HPDE6-E6E7 (cell line): ENCODE results near the gene SLC16A7.
A peak's percentile ranks its signal among the peaks of the same experiment; 100 is the strongest.
"Not testable (repeated sequence)": the region's sequence is repeated elsewhere in the genome, so short reads cannot be mapped to it uniquely, and the experiment has no call there.

Source experiments
- DNase-seq: peaks from one replicate; pipeline ENCODE4 v3.0.0; 2011; ENCODE audit warnings: missing footprints; ENCODE audit errors: extremely low spot score

Gene SLC16A7

GRCh38 chr12:59736359-59736758, 140.5 kb downstream of the SLC16A7 start:
- no peak for DNase-seq

- DNase-seq, result peak; percentile 27
These were observed 141.0 kb downstream of the SLC16A7 start for GRCh38 chr12:59736786-59737185.

GRCh38 chr12:59737725-59738463, 142.1 kb downstream of the SLC16A7 start:
- DNase-seq, result no peak

GRCh38 chr12:59742841-59743240, 147.0 kb downstream of the SLC16A7 start:
- DNase-seq, result no peak

GRCh38 chr12:59744564-59744963, 148.7 kb downstream of the SLC16A7 start:
- no peak for DNase-seq

GRCh38 chr12:59751091-59751490, 155.3 kb downstream of the SLC16A7 start:
- DNase-seq, result not testable (repeated sequence)

- DNase-seq, result no peak
These were observed 165.7 kb downstream of the SLC16A7 start for GRCh38 chr12:59761542-59761941.

GRCh38 chr12:59763835-59764234, 168.0 kb downstream of the SLC16A7 start:
- no peak for DNase-seq

- no peak for DNase-seq
These were observed 172.2 kb downstream of the SLC16A7 start for GRCh38 chr12:59768031-59768430.

GRCh38 chr12:59780605-59781135, 184.8 kb downstream of the SLC16A7 start:
- peak; percentile 2 for DNase-seq

- DNase-seq, result no peak
These were observed 191.8 kb downstream of the SLC16A7 start for GRCh38 chr12:59787610-59788009.

GRCh38 chr12:59792647-59793046, 196.8 kb downstream of the SLC16A7 start:
- no peak for DNase-seq

- DNase-seq, result no peak
These were observed 207.9 kb downstream of the SLC16A7 start for GRCh38 chr12:59803735-59804134.

- DNase-seq, result peak; percentile 12
These were observed 212.6 kb downstream of the SLC16A7 start for GRCh38 chr12:59808317-59808910.

- DNase-seq, result no peak
These were observed 216.2 kb downstream of the SLC16A7 start for GRCh38 chr12:59811991-59812390.

- DNase-seq, result no peak
These were observed 216.9 kb downstream of the SLC16A7 start for GRCh38 chr12:59812716-59813115.

- no peak for DNase-seq
These were observed 224.8 kb downstream of the SLC16A7 start for GRCh38 chr12:59820594-59821011.

- DNase-seq, result no peak
These were observed 227.7 kb downstream of the SLC16A7 start for GRCh38 chr12:59823567-59823966.

GRCh38 chr12:59827767-59828166, 231.9 kb downstream of the SLC16A7 start:
- no peak for DNase-seq

- DNase-seq, result no peak
These were observed 232.7 kb downstream of the SLC16A7 start for GRCh38 chr12:59828521-59828920.

GRCh38 chr12:59833408-59833807, 237.6 kb downstream of the SLC16A7 start:
- DNase-seq, result no peak

- DNase-seq, result no peak
These were observed 239.0 kb downstream of the SLC16A7 start for GRCh38 chr12:59834659-59835474.
